Non-pigmented ciliary epithelial cell (primary cell): Measurements from ENCODE around the gene PLCB1.

Experiments used
- DNase-seq: peaks from one replicate; pipeline ENCODE4 v3.0.0-alpha.2; 2010; ENCODE audit warnings: low read depth

PLCB1 gene

GRCh38 chr20:8246716-8247115 is 114.7 kb downstream of the PLCB1 start:
- DNase-seq, result no peak

GRCh38 chr20:8248051-8248450 is 116.0 kb downstream of the PLCB1 start:
- no peak for DNase-seq

- DNase-seq, result no peak
These were observed 117.6 kb downstream of the PLCB1 start for GRCh38 chr20:8249634-8250033.

- DNase-seq, result no peak
These were observed 118.6 kb downstream of the PLCB1 start for GRCh38 chr20:8250539-8251200.

GRCh38 chr20:8251201-8251575 is 119.1 kb downstream of the PLCB1 start:
- no peak for DNase-seq

GRCh38 chr20:8254911-8255582 is 123.0 kb downstream of the PLCB1 start:
- DNase-seq, result peak; percentile 10

- DNase-seq, result no peak
These were observed 124.0 kb downstream of the PLCB1 start for GRCh38 chr20:8255945-8256632.

- DNase-seq, result no peak
These were observed 128.8 kb downstream of the PLCB1 start for GRCh38 chr20:8260837-8261251.

GRCh38 chr20:8262721-8263120 is 130.7 kb downstream of the PLCB1 start:
- no peak for DNase-seq

GRCh38 chr20:8265588-8265987 is 133.5 kb downstream of the PLCB1 start:
- DNase-seq, result no peak

GRCh38 chr20:8267009-8267408 is 134.9 kb downstream of the PLCB1 start:
- no peak for DNase-seq

GRCh38 chr20:8271727-8272126 is 139.7 kb downstream of the PLCB1 start:
- DNase-seq, result no peak

GRCh38 chr20:8272766-8273165 is 140.7 kb downstream of the PLCB1 start:
- DNase-seq, result no peak

- no peak for DNase-seq
These were observed 152.8 kb downstream of the PLCB1 start for GRCh38 chr20:8284902-8285301.

GRCh38 chr20:8287340-8287739 is 155.3 kb downstream of the PLCB1 start:
- no peak for DNase-seq

- DNase-seq, result no peak
These were observed 159.1 kb downstream of the PLCB1 start for GRCh38 chr20:8291200-8291599.

- DNase-seq, result peak; percentile 27
These were observed 159.8 kb downstream of the PLCB1 start for GRCh38 chr20:8291873-8292272.

GRCh38 chr20:8292793-8293192 is 160.7 kb downstream of the PLCB1 start:
- DNase-seq, result no peak

- DNase-seq, result no peak
These were observed 161.7 kb downstream of the PLCB1 start for GRCh38 chr20:8293750-8294149.

- no peak for DNase-seq
These were observed 164.5 kb downstream of the PLCB1 start for GRCh38 chr20:8296536-8296935.

GRCh38 chr20:8298426-8299043 is 166.5 kb downstream of the PLCB1 start:
- no peak for DNase-seq

- DNase-seq, result no peak
These were observed 167.9 kb downstream of the PLCB1 start for GRCh38 chr20:8299921-8300320.

GRCh38 chr20:8301655-8302054 is 169.6 kb downstream of the PLCB1 start:
- no peak for DNase-seq
